ENCODE data around the gene TNFRSF6B. TPM values are rescaled to one million over a fixed set of nuclear protein-coding genes. Genes with fewer than 3 reads are reported as not detected.
A peak's percentile ranks its signal among the peaks of the same experiment; 100 is the strongest.

TNFRSF6B gene
- total and polyA plus RNA-seq, 2 of the 4 experiments (the other 2 are of a cell fraction), result 1.3 to 11.0 TPM

GRCh38 chr20:63648190-63648589, 48.3 kb upstream of the TNFRSF6B start:
- Histone ChIP-seq H3K79me1 (ENCODE audit: low read depth in 1 of 2, low read length in 2 of 2) (peaks cover 0 to 9% of the 10 kb centered on the region in 2 experiments; a peak in 2 of 4 replicates), H3K4ac (ENCODE audit: low read depth, low read length) (no peak overlapping the region), H3K36me3 (ENCODE audit: control insufficient read depth, insufficient read depth, low read length) (no peaks in the 10 kb centered on the region), H3K18ac (ENCODE audit: low read depth, low read length) (no peak overlapping the region), H2AK9ac (replicated peaks; ENCODE audit: low read depth, low read length, poor library complexity) (no peak overlapping the region), H4K91ac (ENCODE audit: insufficient read depth, low read depth, low read length) (no peak overlapping the region), H2AFZ (replicated peaks; ENCODE audit: low read length, poor library complexity) (no peak overlapping the region), H4K5ac (ENCODE audit: low read depth, low read length) (no peak overlapping the region), H2AK5ac (ENCODE audit: low read depth, low read length) (0 out of 2 replicates have a peak overlapping the region, but pooled peaks have one; percentile 8), H3K9me1 (ENCODE audit: insufficient read depth, low read length) (no peaks in the 10 kb centered on the region; the same call in 1 of the 2 replicates), H4K20me1 (ENCODE audit: insufficient read depth, low read length) (peaks cover 14% of the 10 kb centered on the region), H2BK20ac (ENCODE audit: low read depth, low read length) (no peak overlapping the region), H3K9ac (ENCODE audit: low read depth, low read length) (no peak overlapping the region), H3K9me3 (ENCODE audit: control insufficient read depth, insufficient read depth, low read length) (no peaks in the 10 kb centered on the region), H3K4me2 (ENCODE audit: low read depth, low read length) (no peak overlapping the region), H3K14ac (replicated peaks; ENCODE audit: low read depth, low read length) (no peak overlapping the region), H3K27ac (ENCODE audit: insufficient read depth, low read length) (no peak overlapping the region), H3K4me3 (ENCODE audit: insufficient read depth, low read depth, low read length) (no peak overlapping the region), H2BK120ac (ENCODE audit: low read depth, low read length) (no peak overlapping the region), H3K23ac (ENCODE audit: low read depth, low read length) (no peak overlapping the region), H2BK5ac (ENCODE audit: low read depth, low read length, poor library complexity, severe bottlenecking) (no peak overlapping the region), H4K8ac (ENCODE audit: low read depth in 2 of 2, low read length in 2 of 2) (no peak overlapping the region), H3K56ac (ENCODE audit: extremely low read depth, insufficient read depth, low read length) (no peak overlapping the region), H3K27me3 (ENCODE audit: control insufficient read depth, insufficient read depth, low read length) (no peaks in the 10 kb centered on the region), H3K4me1 (ENCODE audit: control insufficient read depth, insufficient read depth, low read length) (peaks cover 4% of the 10 kb centered on the region; the same call in 1 of the 2 replicates), H2BK15ac (ENCODE audit: low read depth, low read length) (no peak overlapping the region)
- in situ Hi-C loops (cut with MboI; ENCODE audit: low sequenced_read_pairs), result no loop called here
- ATAC-seq (ENCODE audit: low read depth) (no peak), DNase-seq (no peak)
- ChIA-PET POLR2A (ENCODE audit: unreplicated experiment) (no interaction called here), CTCF (interaction anchor here (0.6 kb wide), 1 partner anchor 35 kb away, joined by 3 read pairs; no protein-coding TSS in a partner anchor)
- no CpG with 5 or more reads among the region's 6 CpGs for WGBS, 2 experiments (ENCODE audit: extremely low coverage in 2 of 2, insufficient read length in 1 of 2)
- dilution Hi-C loops (cut with HindIII; ENCODE audit: low sequenced_read_pairs, unreplicated experiment), result no loop called here
- intact Hi-C loops (cut with micrococcal nuclease), result no loop called here
- no TSS peak for BruUV-seq (replicated peaks)
- TF ChIP-seq MAZ (IDR thresholded peaks at IDR 0.05; ENCODE audit: borderline replicate concordance, low read depth, low read length) (no peak), CEBPB (IDR thresholded peaks at IDR 0.05; ENCODE audit: low read depth, low read length) (no peak), CHD1 (IDR thresholded peaks at IDR 0.05; ENCODE audit: low read depth, low read length) (no peak), RCOR1 (IDR thresholded peaks at IDR 0.05; ENCODE audit: insufficient replicate concordance, low read length) (no peak), FOS (IDR thresholded peaks at IDR 0.05; ENCODE audit: low read depth, low read length) (no peak), MAFK (IDR thresholded peaks at IDR 0.05; ENCODE audit: low read depth, low read length) (no peak), MXI1 (IDR thresholded peaks at IDR 0.05; ENCODE audit: borderline replicate concordance, low read depth, low read length) (no peak), SMC3 (IDR thresholded peaks at IDR 0.05; ENCODE audit: low read depth, low read length) (no peak), RFX5 (IDR thresholded peaks at IDR 0.05; ENCODE audit: low read depth, low read length) (no peak), NFE2L2 (IDR thresholded peaks at IDR 0.05; ENCODE audit: low read depth, low read length) (no peak), RAD21 (IDR thresholded peaks at IDR 0.05; ENCODE audit: low read length) (no peak)
- TF ChIP-seq, protein P1, sequence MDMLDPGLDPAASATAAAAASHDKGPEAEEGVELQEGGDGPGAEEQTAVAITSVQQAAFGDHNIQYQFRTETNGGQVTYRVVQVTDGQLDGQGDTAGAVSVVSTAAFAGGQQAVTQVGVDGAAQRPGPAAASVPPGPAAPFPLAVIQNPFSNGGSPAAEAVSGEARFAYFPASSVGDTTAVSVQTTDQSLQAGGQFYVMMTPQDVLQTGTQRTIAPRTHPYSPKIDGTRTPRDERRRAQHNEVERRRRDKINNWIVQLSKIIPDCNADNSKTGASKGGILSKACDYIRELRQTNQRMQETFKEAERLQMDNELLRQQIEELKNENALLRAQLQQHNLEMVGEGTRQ (IDR thresholded peaks at IDR 0.05; ENCODE audit: low read depth, low read length), result no peak
- TF ChIP-seq, protein P2, sequence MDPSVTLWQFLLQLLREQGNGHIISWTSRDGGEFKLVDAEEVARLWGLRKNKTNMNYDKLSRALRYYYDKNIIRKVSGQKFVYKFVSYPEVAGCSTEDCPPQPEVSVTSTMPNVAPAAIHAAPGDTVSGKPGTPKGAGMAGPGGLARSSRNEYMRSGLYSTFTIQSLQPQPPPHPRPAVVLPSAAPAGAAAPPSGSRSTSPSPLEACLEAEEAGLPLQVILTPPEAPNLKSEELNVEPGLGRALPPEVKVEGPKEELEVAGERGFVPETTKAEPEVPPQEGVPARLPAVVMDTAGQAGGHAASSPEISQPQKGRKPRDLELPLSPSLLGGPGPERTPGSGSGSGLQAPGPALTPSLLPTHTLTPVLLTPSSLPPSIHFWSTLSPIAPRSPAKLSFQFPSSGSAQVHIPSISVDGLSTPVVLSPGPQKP (IDR thresholded peaks at IDR 0.05; ENCODE audit: borderline replicate concordance, low read depth, low read length), result no peak
